ENCODE measurements around the gene RRP1.

The RRP1 gene

GRCh38 chr21:43803558-43804300 is 14.4 kb downstream of the RRP1 start:
- DNase-seq, result no peak

DNA sequence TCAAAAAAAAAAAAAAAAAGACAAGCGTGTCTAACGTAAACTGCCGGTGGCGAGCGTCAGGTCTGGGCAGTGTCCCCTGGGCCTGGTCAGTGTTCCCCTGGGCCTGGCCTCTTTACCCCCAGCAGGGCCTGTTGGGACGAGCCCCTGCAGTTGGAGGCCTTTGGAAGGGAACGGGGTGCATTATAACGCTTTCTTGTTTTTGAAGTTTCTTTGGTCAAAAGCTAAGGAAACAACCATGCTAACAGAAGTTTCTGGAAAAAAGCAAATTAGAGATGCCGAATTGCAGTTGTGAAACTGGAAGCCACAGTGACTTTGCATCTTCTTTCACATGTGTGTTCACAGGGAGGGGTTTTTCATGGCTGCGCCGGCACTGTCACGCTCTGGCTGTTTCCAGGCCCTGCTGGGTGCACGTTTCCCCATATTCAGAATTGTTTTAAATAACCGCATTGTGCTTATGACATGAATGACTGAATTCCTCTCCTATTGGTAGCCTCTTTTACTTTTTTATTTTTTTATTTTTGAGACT is 16.0 kb downstream of the RRP1 start:
- DNase-seq, result no peak

DNA sequence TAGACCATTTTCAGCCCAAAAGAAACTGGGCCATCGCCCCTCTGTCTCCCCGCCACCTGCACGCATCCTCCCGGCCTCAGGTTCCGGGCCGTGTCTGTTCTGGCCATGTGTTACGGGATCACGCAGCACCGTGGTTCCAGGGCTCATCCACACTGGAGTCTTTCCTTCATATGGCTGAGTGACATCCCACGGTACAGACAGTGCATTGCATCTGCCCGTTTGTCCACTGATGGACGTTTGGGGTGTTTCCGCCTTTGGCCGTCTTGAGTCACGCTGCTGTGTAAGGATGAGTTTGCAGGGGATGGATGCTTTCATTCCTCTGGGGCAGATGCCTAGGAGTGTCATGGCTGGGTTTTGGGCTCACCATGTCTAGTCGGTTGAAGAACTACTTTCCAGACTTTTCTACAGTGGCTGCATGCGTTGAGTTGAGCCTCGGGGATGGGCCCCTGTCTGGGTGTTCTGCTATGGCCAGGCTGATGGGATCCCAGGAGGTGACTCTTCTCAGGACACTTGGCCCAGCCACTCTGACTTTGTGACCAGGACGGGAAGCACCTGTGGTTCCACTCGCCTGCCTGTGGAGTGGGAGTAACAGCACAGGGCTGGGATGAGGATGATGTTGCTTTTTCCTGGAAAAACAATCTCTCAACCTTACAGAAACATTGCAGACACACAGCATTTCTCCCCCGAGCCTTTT is 16.8 kb downstream of the RRP1 start:
- no peak for DNase-seq

GRCh38 chr21:43808367-43808766 is 19.0 kb downstream of the RRP1 start:
- DNase-seq, result no peak

DNA sequence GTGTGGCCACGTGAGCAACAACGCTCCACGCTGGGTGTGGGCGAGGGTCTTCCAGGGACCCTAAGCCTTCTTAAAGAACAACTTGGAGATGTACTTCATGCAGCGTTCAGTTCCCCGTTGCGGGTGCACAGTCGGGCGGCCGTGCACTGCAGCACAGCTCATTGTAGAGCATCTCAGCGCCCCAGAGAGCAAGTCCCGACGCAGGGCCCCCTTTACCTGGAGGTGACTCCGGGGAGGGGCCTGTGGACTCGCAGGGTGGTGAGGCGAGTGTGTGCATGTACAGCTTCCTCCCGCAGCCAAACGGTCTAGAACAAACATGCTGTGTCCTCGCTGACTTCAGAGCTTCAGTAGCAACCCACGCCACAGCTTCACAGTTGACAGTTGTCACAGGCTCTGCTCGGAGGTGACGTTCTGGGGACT is 19.5 kb downstream of the RRP1 start:
- no peak for DNase-seq

GRCh38 chr21:43809346-43809799 is 20.0 kb downstream of the RRP1 start:
- no peak for DNase-seq

DNA sequence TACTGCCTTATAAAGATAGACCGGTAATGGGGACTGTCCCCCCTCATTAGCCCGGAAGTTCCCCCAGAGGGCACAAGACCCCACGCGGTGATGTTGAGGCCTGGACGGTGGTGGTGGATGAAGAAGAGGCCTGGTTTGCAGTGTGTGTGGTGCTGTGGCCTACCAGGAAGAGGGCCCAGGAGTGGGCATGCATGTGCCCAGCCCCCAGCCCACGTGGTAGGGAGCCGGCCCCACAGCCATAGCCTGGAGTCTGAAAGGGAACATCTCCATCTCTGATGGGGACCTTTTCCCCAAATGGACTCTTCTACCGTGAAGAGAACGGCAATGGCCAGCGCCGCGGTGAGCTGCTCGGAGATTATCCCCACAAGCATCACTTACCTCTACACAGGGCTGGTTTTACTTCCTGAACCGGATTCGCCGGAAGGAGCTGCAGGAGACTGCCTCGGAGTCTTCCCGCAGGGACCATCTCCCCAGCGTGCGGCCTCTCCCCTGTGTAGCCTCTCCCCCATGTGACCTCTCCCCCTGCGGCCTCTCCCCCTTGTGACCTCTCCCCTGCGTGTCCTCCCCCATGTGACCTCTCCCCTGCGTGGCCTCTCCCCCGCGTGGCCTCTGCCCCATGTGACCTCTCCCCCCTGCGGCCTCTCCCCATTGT is 20.6 kb downstream of the RRP1 start:
- no peak for DNase-seq

- DNase-seq, result peak; percentile 82
Measured at GRCh38 chr21:43810505-43811261, 21.3 kb downstream of the RRP1 start.

DNA sequence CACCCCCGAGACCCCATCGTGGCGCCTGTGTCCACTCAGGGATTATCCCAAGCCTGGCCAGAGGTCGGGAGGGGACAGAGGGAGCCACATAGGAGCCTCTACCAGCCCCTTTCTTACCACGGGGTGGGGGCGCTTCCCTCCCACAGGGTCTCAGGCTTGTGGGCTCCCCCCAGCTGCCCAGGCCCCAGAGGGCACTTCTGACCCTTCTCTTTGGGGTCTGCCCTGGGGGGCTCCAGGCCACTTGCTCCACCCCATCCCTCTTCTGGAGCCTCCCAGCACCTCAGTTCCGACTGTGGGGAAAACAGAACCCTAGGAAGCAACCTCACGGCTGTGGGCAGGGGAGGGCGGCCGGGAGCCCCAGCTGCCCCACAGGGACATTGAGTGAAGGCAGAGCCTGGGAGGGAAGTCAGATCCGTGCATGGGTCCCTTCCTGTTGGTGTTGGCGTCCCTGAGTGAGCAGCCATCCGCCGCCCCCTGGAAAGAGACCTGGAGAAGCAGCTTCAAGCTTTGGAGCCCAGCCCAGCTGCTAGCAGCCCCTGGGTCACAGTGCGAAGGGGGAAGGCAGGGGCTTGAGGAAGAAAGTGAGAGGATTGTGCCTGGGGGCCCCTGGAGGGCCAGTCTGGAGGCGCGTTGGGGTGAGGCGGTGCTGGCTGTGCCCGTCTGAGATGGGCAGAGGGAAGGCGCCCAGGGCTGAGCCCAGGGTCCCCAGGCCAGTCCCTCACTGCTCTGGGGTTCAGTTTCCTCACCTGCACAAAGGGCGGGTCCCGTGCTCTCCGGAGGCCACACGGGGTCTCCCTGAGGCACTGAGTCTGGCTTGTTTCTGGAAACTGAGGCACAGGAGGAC is 22.1 kb downstream of the RRP1 start:
- peak; percentile 52 for DNase-seq

DNA sequence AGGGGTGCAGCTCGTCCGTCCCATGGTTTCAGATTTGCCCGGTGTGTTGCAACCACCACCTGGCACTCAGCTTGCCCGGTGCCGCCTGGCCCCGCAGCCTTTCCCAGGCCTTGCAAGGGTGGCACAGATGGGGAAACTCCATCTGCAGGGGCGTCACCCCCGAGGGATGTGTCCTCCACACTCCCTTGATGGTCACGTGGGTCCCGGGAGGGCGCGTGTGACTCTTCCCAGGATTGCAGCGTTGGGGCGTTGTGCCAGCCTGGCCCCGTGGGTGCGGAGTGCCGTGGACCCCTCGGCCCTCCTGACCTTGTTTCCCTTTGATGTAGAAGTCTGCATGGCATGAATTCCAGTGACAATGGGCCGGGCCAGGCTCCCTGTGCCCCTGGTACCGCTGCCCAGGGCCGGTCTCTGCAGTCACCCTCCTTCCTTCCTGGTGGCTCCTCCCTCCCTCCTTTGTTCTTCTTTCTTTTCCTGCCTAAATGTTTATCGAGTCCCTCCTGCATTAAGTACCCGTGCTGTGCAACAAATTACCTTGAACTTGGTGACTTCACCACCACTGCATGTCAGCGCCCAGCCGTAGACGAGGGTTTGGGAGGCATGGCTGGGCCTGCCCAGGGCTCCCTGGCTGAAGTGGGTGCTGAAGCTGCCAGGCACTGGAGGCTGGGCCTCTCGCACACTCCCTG is 22.9 kb downstream of the RRP1 start:
- DNase-seq, result peak; percentile 97

DNA sequence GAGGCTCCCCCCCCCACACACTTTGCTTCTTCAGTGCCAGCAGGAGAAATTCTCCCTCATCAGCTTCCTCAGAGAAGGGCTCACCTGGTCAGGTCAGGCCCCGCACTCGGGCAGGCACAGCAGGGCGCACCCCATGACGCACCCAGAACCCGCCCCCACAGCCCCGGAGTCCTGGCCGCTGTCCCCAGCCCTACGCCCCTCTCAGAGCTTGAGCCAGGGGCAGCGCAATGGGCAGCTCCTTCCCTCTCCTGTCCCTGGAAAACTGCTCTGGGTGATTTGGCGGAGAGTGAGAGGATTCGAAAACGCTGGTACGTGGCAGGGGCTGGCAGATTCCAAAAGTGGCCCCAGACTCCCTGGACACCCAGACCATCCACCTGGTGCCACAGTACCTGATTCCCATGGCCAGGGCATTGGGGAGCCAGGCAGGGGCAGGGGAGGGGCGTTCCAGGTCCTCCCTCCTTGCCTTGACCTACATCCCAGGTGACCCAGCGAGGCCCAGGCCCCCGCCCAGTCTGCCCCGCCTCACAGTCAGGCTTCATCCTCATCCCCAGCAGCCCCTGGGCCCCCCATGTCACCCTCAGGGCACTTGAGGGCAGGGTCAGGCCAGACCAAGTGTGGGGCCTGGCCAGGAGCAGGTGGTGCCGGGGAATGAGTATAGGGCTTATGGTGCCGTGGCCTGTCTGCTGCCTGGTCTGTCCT is 23.7 kb downstream of the RRP1 start:
- DNase-seq, result peak; percentile 42

DNA sequence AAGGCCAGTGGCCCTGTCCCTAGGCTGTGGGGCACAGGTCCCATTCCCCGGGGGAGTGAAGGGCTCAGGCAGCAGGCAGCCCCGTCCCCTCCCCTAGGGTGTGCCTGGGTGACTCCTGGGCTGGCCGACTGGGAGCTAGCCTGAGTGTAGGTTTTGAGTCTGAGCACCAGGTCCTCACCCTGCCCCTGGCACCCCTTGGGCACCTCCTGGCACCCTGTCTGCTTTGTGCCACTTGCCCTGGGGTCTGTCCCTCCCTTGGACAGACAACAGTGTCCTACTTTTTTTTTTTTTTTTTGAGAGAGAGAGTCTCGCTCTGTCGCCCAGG is 24.2 kb downstream of the RRP1 start:
- no peak for DNase-seq

GRCh38 chr21:43814215-43815106 is 25.1 kb downstream of the RRP1 start:
- DNase-seq, result no peak

DNA sequence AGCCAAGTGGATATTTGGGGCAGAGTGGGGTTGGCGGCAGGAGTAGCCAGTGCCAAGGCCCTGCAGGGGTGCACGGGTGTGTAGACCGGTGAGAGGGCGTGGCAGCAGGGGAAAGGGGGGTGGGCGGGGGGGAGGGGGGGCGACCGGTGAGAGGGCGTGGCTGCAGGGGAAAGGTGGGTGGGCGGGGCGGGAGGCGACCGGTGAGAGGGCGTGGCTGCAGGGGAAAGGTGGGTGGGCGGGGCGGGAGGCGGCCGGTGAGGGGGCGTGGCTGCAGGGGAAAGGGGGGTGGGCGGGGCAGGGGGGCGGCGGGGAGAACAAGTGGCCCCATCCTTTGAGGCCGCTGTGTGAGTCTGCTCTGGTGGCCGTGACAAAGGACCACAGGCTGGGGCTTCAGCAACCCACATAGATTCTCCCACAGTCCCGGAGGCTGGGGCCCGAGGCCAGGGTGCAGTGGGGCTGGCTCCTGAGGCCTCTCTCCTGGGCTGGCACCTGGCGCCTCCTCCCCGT is 25.8 kb downstream of the RRP1 start:
- DNase-seq, result no peak

DNA sequence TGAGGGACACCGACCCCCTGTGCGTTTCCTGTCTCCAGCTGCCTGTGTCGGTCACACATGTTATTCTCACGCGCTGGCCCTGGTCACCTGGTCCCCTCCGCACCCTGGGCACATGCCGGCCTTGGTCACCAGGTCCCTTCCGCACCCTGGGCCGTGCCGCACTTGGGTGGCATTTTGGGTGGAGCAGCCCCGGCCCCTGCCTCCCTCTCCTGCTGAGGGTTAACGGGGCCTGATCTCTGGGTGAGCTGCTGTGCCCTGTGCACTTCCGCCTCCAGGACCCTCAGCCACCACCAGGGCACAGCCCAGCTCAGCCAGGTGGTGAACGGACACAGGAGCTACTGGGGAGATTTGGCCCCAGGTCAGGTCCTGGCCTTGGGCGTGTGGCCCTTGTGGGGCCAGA is 26.6 kb downstream of the RRP1 start:
- no peak for DNase-seq

- no peak for DNase-seq
Measured at GRCh38 chr21:43816611-43817071, 27.3 kb downstream of the RRP1 start.

GRCh38 chr21:43817157-43818086 is 28.0 kb downstream of the RRP1 start:
- no peak for DNase-seq

GRCh38 chr21:43818685-43819084 is 29.3 kb downstream of the RRP1 start:
- no peak for DNase-seq
